ENCODE results near the gene GGT1. TPM values are rescaled to one million over a fixed set of nuclear protein-coding genes. Genes with fewer than 3 reads are reported as not detected.

GGT1 gene
- polyA plus RNA-seq, 1 of the 3 experiments (the other 2 are of a cell fraction), result 1.6 TPM

DNA sequence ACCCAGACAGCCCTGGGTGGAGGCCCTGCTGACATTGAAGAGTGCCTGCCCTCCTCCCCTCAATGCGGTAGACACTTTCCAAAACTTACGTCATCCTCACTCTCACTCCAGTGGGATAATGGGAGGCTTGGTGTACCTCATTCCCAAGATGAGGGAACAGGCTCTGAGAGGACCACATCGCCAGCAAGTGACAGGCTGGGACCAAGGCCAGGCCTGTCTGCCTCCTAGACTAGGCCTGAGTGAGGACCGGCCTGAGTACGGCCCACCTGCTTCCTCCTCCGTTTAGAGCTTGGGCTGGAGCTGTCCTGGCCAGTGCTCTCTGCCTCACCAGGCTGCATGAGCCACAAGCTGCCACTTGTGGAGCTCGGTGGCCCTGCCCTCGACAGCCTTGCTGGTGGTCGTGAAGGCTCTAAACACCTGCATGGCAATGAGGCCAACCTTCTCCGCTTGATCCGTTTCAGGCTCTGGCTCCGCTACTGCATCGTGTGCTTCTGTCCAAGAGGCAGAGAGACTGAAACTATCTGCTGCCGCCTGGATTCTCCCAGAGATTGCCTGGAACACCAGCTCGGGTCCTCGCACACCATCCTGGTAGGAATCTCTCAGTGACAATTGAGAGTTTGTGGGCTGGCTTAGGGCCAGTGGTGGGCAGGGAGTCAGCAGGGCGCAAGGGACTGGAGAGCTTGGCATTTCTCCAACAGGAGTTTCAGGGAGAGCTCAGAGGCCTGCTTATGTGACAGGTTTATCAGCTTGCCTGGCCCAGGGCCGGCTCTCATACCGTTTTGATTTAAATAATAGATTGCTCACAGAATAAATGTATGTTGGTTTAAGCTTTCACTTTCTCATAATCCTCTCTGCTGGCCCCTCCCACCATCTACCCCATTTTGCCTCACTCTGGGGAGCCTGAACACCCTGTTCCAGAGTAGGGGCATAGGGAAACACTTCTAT lies 19.5 kb upstream of the GGT1 start:
- DNase-seq, result peak; percentile 84
- ChIA-PET POLR2A (interaction anchor here (0.6 to 1.3 kb wide), 4 partner anchors 9 to 29 kb away, joined by 3 to 11 read pairs (median 3); partner anchors contain the start of genes GUCD1 and LRRC75B), CTCF (interaction anchor here (0.7 to 1.2 kb wide), 4 partner anchors 9 to 267 kb away, joined by 3 to 4 read pairs (median 3); no protein-coding TSS in a partner anchor)
- H3K4me1 ChIP-seq (ENCODE audit: control insufficient read depth in 1 of 2, insufficient read depth in 2 of 2, low read depth in 1 of 2, low read length in 1 of 2), result peaks cover 10 to 30% of the 10 kb centered on the region in 2 experiments; a peak in 2 of 4 replicates
- H3K4me3 ChIP-seq (ENCODE audit: low read depth in 2 of 2, low read length in 1 of 2), result peak overlapping the region in 1 of 2 experiments; percentile 4; a peak in 1 of 4 replicates
- peaks cover 3 to 19% of the 10 kb centered on the region in 2 experiments for H3K36me3 ChIP-seq (replicated peaks in 1 of 2; ENCODE audit: control insufficient read depth in 1 of 2, insufficient read depth in 2 of 2, low read length in 1 of 2)
- H3K27ac ChIP-seq (ENCODE audit: low read depth in 2 of 2, low read length in 1 of 2), result peak overlapping the region; percentile 38 to 60; a peak in 3 of 4 replicates
- H3K9ac ChIP-seq, result no peak overlapping the region
- H2AFZ ChIP-seq (ENCODE audit: low read depth), result no peak overlapping the region
- H3K4me2 ChIP-seq, result peak overlapping the region; percentile 52; the same call in 1 of the 2 replicates
- no peaks in the 10 kb centered on the region for H3K9me2 ChIP-seq
- no peaks in the 10 kb centered on the region for H3K79me2 ChIP-seq (ENCODE audit: insufficient read depth)
- TF ChIP-seq TCF12 (IDR thresholded peaks at IDR 0.05) (peak; percentile 44), POLR2AphosphoS5 (IDR thresholded peaks at IDR 0.05; ENCODE audit: low read depth, low read length) (peak; percentile 30; the same call in 1 of the 2 replicates), FOXJ3 (CRISPR knock-in tag; IDR thresholded peaks at IDR 0.05) (peak; percentile 37; the same call in 1 of the 2 replicates), MXI1 (IDR thresholded peaks at IDR 0.05; ENCODE audit: low read depth, low read length) (peak; percentile 75), FOSL2 (IDR thresholded peaks at IDR 0.05; ENCODE audit: borderline replicate concordance, low read depth) (no peak), NRF1 (IDR thresholded peaks at IDR 0.05; ENCODE audit: low read depth, low read length) (no peak), CHD2 (IDR thresholded peaks at IDR 0.05; ENCODE audit: low read length, partially characterized antibody) (no peak), EP300 (IDR thresholded peaks at IDR 0.05; ENCODE audit: borderline replicate concordance in 1 of 2, low read depth in 1 of 2, low read length in 1 of 2) (peak in 1 of 2 experiments; percentile 33; a peak in 1 of 4 replicates), RCOR1 (IDR thresholded peaks at IDR 0.05; ENCODE audit: low read length) (peak; percentile 31; the same call in 1 of the 2 replicates), GABPA (IDR thresholded peaks at IDR 0.05; ENCODE audit: low read depth) (no peak), NFIC (IDR thresholded peaks at IDR 0.05; ENCODE audit: borderline replicate concordance) (peak; percentile 88), GATA2 (CRISPR knock-in tag; IDR thresholded peaks at IDR 0.05) (peak; percentile 46; the same call in 1 of the 2 replicates)
- TF ChIP-seq, protein P1, sequence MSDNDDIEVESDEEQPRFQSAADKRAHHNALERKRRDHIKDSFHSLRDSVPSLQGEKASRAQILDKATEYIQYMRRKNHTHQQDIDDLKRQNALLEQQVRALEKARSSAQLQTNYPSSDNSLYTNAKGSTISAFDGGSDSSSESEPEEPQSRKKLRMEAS (IDR thresholded peaks at IDR 0.05; ENCODE audit: low read depth), result no peak
- TF ChIP-seq, protein P2, sequence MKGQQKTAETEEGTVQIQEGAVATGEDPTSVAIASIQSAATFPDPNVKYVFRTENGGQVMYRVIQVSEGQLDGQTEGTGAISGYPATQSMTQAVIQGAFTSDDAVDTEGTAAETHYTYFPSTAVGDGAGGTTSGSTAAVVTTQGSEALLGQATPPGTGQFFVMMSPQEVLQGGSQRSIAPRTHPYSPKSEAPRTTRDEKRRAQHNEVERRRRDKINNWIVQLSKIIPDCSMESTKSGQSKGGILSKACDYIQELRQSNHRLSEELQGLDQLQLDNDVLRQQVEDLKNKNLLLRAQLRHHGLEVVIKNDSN (IDR thresholded peaks at IDR 0.05; ENCODE audit: borderline replicate concordance, low read depth), result no peak
- TF ChIP-seq, protein P3, sequence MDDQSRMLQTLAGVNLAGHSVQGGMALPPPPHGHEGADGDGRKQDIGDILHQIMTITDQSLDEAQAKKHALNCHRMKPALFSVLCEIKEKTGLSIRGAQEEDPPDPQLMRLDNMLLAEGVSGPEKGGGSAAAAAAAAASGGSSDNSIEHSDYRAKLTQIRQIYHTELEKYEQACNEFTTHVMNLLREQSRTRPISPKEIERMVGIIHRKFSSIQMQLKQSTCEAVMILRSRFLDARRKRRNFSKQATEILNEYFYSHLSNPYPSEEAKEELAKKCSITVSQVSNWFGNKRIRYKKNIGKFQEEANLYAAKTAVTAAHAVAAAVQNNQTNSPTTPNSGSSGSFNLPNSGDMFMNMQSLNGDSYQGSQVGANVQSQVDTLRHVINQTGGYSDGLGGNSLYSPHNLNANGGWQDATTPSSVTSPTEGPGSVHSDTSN (IDR thresholded peaks at IDR 0.05), result peak; percentile 47; the same call in 1 of the 2 replicates
- 50% methylated on average over 8 of the region's 19 CpGs for WGBS (ENCODE audit: low lambda C conversion rate)
- H4K20me1 ChIP-seq (ENCODE audit: insufficient read depth), result no peaks in the 10 kb centered on the region
- H3K27me3 ChIP-seq (ENCODE audit: insufficient read depth), result no peaks in the 10 kb centered on the region
- peaks cover 21% of the 10 kb centered on the region for H3F3A ChIP-seq (replicated peaks; ENCODE audit: insufficient read depth)
- H3K9me3 ChIP-seq, result no peaks in the 10 kb centered on the region

All from SK-N-SH (cell line).